LoVo (cell line): ENCODE data around the gene PDPN.

Experiments used
- DNase-seq: peaks from one replicate; pipeline ENCODE4 v3.0.0-alpha.2; 2016; ENCODE audit warnings: low spot score

The PDPN gene

DNA sequence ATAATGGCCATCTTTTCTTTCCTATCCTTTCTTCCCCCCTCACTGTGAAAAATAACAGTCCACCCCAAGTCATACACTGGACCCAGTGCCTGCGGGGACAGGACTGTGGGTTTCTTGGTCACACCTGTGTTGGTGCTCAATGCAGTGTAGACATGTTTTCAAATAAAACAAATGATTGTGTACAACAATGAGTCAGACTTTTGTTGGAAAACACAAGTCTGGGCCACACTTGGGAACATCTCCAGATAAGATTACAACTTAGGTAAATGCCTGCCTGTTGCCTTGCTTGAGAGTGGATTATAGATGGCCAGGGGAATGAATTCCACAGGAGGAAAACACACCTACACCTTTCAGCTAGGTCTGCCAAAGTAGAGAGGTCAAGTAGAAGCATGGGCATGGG lies 34.1 kb downstream of the PDPN start:
- no peak for DNase-seq

DNA sequence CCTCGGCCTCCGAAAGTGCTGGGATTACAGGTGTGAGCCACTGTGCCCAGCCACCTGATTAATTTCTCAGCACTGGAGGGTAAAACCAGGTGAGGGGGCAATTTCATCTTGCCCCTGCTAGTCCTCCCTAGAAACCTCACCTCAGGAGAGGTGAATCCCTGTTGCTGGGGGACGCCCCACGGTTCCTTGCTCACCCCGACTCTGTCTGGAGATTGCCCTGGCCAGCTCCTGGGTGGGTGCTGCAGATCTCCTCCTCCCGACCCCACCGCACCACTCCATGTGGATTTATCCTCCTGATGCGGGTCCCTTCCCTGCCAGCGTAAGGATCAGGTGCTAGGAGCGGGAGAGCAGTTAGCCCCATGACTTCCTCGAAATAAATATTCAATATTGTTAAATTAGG lies 34.9 kb downstream of the PDPN start:
- no peak for DNase-seq

DNA sequence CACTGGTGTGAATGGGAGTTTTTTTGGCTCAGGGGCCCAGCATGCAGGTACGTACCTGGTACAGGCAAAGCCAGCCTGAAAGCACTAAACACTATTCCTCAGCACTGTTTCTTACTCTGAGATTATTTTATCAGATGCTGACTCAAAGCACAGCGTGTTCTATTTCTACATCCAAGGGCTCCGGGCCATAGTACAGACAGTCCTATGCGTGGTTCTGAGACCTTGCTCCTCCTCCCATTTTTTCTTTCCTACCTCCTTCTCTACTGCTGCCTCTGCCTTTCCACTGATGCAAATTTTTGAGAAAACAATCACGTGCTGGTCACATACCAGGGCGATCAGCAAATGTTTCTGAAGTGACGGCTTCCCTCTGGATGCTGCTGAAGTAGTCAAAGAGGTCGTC lies 36.3 kb downstream of the PDPN start:
- no peak for DNase-seq

DNA sequence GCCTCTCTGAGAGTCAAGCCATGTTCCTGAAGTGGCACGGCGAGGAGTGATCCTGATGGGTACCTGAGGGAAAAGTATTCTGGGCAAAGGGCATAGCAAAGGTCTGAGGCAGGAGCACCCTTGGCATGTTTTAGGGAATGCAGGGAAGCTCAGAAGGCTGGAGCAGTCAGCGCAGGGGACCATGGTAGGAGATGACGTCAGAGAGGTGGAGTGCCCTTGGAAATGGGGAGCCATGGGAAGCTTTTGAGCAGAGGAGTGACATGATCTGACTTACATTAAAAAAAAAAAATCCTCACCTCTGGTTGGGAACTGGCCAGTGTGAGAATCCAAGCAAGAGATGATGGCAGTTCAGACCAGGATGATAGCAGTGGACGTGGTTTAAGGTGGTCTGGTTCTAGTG lies 37.2 kb downstream of the PDPN start:
- DNase-seq, result no peak

DNA sequence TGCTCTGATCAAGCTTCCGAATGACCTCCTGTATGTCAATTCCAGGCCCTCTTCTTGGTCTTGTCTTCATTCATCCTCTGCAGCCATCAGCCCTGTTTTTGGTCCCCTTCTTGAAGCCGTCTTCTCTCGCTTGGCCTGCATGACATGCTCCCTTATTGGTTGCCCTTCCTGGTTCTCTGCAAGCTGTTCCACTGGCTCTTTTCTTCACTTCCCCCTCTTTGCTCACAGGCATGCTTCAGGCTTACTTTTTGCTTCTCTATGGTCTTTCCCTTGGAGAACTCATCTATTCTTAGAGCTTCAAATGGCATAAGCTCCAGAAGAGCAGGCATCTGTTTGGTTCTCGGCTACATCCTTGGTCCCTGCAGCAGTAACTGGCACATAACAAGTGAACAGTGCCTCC lies 38.8 kb downstream of the PDPN start:
- DNase-seq, result no peak

DNA sequence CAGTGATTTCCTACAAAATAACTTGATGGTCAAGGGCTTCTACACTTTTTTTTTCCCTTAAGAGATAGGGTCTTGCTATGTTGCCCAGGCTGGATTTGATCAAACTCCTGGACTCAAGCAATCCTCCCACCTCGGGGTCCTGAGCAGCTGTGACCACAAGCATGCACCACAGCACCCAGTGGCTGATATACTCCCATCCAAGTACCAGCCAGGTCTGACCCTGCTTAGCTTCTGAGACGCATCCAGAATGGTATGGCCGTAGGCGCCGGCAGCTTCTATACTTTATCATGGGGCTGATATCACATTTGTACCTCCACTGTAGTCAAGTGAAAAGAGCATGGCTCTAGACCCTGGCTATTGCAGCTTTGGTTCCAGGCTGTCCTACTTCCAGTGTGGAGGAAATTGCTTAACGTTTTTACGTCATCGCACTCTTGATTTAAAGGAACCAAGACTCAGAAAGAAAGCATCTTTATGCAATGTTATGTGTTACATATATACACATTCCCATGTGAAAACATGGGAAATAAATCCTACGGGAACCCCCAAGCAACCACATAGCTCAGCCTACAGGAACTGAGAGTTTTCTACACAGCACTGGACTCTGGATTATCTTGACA lies 39.5 kb downstream of the PDPN start:
- DNase-seq, result no peak

DNA sequence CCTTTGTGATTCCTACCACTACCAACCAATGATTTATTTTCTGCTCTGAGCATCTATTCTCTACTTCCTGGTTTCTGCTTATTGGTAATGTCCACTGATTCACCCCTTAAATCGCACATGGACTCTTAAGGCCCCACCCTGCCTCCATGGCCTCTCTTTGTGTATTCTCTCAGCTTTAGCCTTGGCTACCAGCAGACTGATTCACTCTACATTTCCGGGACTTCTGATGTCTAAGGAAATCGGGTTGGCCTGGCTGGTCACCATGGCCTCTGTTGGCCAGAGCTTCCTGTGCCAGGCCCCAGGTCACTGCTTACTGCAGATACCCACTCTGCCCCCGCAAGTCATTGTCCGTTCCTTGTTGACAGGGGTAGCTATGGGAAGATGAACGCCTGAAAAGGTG lies 40.9 kb downstream of the PDPN start:
- DNase-seq, result no peak

DNA sequence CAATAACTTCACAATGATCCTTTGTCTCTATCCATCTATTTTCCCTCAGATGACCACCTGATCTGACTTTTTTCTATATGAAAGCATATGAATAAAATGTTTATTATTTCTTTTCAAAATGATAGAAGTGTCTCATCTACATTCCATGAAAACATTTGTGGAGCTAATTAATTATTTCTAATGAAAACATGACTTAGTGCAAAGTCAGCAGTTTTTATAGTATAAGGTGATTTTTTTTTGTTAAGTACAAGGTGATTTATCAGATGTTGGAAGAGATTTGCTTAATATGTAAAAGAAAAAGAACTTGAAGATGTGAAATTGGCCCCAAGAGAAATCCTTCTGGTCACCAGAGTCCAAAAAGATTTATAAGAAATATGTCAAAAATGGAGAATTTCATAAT lies 43.5 kb downstream of the PDPN start:
- DNase-seq, result no peak

DNA sequence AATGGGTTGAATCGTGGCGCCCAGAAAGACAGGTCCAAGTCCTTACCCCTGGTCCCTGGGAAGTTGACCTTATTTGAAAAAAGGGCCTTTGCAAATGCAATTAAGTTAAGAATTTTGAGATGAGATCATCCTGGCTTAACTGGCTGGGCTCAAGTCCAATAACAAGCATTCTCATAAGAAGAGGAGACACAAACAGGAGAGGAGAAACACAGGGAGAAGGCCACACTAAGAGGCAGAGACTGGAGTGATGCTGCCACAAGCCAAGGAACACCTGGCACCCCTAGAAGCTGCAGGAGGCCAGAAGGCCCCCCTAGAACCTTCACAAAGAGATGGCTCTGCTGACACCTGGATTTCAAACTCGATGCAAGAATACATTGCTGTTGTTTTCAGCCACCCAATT lies 44.6 kb downstream of the PDPN start:
- DNase-seq, result no peak

DNA sequence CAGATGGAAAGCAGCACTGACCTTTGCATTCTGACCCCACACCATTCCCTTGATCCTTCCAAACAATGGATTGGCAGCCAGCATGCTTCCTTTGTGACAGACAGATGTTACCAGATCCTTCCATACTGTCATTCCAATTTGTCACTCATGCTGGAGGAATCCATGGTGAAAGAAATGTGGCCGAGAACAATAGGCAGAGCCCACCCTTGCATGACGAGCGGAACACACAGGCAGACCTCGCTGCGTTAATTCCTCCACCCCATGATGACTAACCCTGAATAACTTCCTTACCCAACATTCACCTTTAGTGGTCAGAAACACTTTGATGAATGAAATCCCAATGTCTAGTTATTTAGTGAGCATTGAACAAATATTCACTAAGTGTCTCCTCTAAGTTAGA lies 45.1 kb downstream of the PDPN start:
- no peak for DNase-seq

DNA sequence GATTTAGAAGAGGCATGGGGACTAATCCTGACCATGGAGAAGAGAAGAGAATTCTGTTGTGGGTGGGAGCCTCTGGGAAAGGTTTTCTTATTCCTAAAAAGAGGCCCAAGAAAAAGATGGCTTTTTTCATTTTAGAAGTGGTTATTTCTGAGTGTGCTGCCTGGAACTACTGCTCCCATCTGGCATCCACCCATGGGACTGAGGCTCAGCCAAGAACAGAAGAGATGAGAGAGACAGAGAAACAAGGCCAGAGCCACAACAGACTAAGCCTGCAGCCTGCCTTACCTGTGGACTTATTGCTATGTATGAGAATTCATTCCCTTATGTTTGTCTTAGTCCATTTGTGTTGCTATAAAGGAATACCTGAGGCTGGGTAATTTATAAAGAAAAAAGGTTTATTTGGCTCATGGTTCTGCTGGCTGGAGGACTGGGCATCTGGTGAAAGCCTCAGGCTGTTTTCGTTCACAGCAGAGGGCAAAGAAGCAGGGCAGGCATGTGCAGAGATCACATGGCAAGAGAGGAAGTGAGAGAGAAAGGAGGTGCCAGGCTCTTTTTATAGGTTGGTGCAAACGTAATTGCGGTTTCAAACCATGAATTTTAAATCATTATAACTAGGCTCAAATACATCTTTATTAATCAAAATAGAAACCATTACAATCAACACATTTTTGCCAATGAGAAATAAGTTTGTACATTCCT lies 58.8 kb downstream of the PDPN start:
- DNase-seq, result no peak

DNA sequence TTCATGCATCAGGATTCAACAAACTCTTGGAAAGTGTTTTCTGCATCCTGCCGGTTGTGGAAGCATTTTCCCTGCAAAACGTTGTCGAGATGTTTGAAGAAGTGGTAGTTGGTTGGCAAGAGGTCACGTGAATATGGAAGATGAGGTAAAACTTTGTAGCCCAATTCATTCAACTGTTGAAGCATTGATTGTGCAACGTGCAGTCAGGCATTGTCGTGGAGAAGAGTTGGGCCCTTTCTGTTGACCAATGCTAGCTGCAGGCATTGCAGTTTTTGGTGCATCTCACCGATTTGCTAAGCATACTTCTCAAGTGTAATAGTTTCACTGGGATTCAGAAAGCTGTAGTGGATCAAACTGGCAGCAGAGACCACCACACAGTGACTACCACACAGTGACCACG lies 59.4 kb downstream of the PDPN start:
- DNase-seq, result no peak

DNA sequence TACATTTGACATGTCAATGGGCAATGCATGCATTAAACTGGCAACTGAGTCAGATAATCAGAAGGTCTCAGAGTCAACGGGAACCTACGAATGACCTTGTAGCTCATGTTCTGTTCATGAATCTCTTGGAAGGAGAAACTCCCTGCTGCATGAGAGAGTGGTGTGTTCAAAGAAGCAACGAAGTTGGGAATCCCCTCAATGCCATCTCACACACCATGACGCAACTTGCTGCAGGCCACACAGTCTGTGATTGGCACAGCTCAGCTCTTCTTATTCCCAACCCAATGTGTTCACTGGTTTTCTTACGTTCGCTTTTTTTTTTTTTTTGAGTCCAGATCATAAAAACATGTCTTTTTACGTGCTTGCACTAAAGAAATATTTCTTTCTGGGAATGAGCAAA lies 62.9 kb downstream of the PDPN start:
- no peak for DNase-seq

DNA sequence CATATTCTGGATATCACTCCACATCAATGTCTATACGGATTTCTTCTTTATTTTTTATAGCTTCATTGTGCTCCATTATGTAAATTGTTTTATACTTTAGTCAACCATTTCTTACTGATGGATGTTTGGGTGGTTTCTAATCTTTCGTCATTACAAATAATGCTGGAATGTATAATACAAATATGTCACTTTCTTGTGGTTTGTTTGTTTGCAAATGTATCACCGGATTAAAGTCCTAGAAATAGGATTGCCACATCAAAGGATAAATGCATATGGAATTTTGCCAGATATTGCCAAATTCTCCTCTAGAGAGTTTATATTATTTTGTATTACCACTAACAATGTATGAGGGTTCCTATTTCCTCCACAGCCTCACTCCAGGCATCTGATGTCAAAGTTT lies 67.6 kb downstream of the PDPN start:
- DNase-seq, result peak; percentile 66

DNA sequence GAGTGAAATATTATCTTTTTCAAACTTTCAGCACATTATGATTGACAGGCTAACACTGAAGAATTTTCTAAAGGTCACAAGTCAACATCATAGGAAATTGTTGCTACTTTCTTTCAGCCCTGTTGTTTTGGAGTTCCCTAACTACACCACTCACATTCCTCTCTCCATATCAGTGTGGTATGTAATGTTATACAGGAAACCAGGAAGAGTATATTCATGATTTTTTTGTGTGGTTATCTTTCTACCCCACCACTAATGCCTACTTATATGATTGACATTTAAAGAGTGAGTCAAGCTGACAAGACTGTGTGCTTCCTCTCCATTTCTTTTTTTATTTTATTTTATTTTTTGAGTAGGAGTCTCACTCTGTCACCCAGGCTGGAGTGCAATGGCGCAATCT lies 68.6 kb downstream of the PDPN start:
- no peak for DNase-seq

DNA sequence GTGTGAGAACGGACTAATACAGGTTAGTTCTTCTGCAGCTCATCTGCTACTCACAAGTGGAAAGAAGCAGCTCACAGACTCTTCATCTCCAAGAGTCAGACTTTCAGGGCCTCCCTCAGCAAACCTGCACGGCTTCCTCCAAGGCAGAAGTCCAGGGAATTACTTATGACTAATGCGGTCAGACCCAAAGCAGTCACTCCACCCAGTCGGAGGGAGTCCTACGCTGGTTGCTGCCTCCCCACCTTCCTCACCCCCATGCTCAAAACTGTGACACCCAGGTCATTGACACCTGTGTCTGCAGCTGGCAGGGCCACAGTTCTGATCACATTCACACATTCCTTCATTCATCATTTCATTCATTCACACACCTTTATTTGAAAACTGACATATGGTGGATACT lies 77.9 kb downstream of the PDPN start:
- DNase-seq, result no peak

DNA sequence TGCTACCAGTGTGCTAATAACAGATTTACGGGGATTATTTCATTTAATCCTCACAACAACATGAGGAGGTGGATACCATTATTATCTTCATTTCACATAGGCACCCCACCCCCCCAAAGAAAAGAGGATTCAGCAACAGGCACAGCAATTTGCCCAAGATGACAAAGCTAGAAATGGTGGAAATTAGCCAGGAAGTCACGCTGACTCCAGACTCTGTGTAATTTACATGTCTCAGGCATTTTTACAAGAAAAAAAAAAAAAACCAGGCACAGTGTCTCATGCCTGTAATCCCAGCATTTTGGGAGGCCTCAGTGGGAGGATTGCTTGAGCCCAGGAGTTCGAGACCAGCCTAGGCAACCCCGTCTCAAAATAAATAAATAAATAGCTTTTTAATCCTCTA lies 78.9 kb downstream of the PDPN start:
- no peak for DNase-seq

DNA sequence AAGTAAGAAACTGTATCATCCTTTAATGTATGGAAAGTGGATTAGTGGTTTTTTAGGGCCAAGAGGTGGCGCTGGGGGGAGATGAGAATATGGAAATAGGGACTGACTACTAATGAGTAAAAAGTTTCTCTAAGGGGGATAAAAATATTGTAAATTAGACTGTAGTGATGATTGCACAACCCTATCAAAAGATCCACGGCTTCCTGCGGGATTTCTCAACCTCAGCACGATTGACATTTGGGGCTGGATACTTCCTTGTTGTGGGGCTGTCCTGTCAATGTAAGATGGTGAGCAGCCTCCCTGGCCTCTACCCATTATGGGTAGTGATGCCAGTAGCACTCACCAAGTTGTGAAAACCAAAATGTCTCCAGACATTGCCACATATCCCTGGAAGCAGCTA lies 80.3 kb downstream of the PDPN start:
- DNase-seq, result no peak

DNA sequence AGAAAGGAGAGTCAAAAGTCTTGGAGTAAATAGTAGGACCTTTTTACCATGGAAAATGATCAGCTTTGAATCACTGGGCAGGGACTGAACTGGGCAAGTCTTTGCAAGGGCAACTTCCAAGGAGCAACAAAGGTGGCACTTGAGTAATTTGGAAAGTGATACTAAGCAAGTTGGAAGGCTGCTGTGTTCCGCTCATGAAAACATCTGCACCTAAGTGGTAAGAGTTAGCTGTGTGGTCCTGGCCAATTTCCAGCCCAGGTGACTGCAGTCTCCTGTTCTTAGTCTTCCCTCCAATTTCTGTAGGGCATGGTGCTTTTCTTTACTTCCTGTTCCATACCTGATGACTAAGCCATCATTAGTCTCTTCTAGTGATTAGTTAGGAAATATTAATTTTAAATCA lies 80.8 kb downstream of the PDPN start:
- DNase-seq, result no peak

DNA sequence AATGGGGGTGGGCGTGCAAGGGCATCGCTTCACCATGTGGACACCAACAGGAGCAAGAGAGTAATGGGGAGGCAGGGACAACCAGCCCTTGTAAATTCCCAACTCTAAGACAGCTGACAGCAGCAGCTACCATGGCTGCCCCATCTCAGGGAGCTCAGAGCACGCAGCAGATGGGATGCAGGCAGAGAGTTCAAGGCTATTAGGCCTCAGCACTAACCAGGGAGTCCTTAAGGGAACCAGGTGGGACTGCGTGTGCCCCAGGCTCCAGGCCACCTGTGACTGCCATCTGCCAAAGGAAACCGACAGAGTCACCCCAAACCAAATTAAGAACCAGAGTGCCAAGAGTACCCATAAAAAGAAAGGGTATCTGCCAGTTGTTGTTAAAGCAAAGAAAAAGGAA lies 82.7 kb downstream of the PDPN start:
- no peak for DNase-seq
